Keratinocyte (primary cell): ENCODE results near the gene FBXL14. TPM values are rescaled to one million over a fixed set of nuclear protein-coding genes. Genes with fewer than 3 reads are reported as not detected.

ENCODE experiments used
- DNase-seq: peaks from one replicate; pipeline ENCODE4 v3.0.0-alpha.2; 2011; ENCODE audit warnings: low read depth, missing footprints, low spot score
- FAIRE-seq: peaks from 2 replicates; lab custom pipeline; 2011; peaks lifted over from hg19 to GRCh38; lab: Jason Lieb, UNC
- H2AFZ ChIP-seq: 2 replicates; pipeline ENCODE4 v1.6.0; 2012; ENCODE audit warnings: low read length, control low read depth, inconsistent platforms; ENCODE audit not compliant: control insufficient read depth
- H3K27ac ChIP-seq: 2 replicates; pipeline ENCODE4 v1.5.1; 2011; ENCODE audit warnings: low read length; ENCODE audit not compliant: control insufficient read depth, insufficient read depth
- H3K27me3 ChIP-seq: 3 replicates; pipeline ENCODE4 v1.6.0; 2011; ENCODE audit warnings: low read length; ENCODE audit not compliant: control insufficient read depth, insufficient read depth; ENCODE audit errors: extremely low read depth
- H3K36me3 ChIP-seq, 2 experiments: 2 replicates in 1 of 2; 3 replicates in 1 of 2; pipeline ENCODE4 v1.5.1; 2011; ENCODE audit warnings: low read length in 2 of 2, mild to moderate bottlenecking in 1 of 2; ENCODE audit not compliant: control insufficient read depth in 2 of 2, insufficient read depth in 2 of 2; ENCODE audit errors: extremely low read depth in 1 of 2
- H3K4me1 ChIP-seq: 3 replicates; pipeline ENCODE4 v1.5.1; 2011; ENCODE audit warnings: low read length; ENCODE audit not compliant: control insufficient read depth, insufficient read depth; ENCODE audit errors: extremely low read depth
- H3K4me2 ChIP-seq: 3 replicates; pipeline ENCODE4 v1.6.0; 2011; ENCODE audit warnings: low read depth, low read length; ENCODE audit not compliant: control insufficient read depth, insufficient read depth; ENCODE audit errors: extremely low read depth
- H3K4me3 ChIP-seq, 3 experiments: fragments of 200-600 bp in 1 of 3; sonication (generic) in 1 of 3; 2 replicates in 2 of 3; 3 replicates in 1 of 3; pipeline ENCODE4 v1.5.1; 2011 to 2016; ENCODE audit warnings: low read length in 3 of 3, mild to moderate bottlenecking in 3 of 3, control low read depth in 2 of 3, inconsistent platforms in 1 of 3, low read depth in 1 of 3, mixed read lengths in 1 of 3, mixed run types in 1 of 3, moderate library complexity in 1 of 3; ENCODE audit not compliant: control insufficient read depth in 2 of 3, insufficient read depth in 2 of 3; ENCODE audit errors: extremely low read depth in 1 of 3
- H3K79me2 ChIP-seq: 2 replicates; pipeline ENCODE4 v1.6.0; 2012; ENCODE audit warnings: low read length; ENCODE audit not compliant: control insufficient read depth, insufficient read depth
- H3K9ac ChIP-seq: 3 replicates; pipeline ENCODE4 v1.6.0; 2011; ENCODE audit warnings: low read length; ENCODE audit not compliant: control insufficient read depth, insufficient read depth; ENCODE audit errors: extremely low read depth
- H3K9me1 ChIP-seq: 3 replicates; pipeline ENCODE4 v1.6.0; 2011; ENCODE audit warnings: low read length; ENCODE audit not compliant: control insufficient read depth, insufficient read depth; ENCODE audit errors: extremely low read depth
- H3K9me3 ChIP-seq: 2 replicates; pipeline ENCODE4 v1.5.1; 2012; ENCODE audit warnings: low read depth, low read length; ENCODE audit not compliant: control insufficient read depth
- H4K20me1 ChIP-seq: 3 replicates; pipeline ENCODE4 v1.6.0; 2011; ENCODE audit warnings: low read length; ENCODE audit not compliant: control insufficient read depth, insufficient read depth; ENCODE audit errors: extremely low read depth
- EZH2 ChIP-seq: IDR thresholded peaks from one replicate; pipeline ENCODE4 v1.6.1; 2012; ENCODE audit warnings: inconsistent platforms, mild to moderate bottlenecking, low read length, moderate library complexity
- dilution Hi-C: fragments of 300-500 bp; cut with MboI; formaldehyde crosslinking; loops from one replicate; pipeline ENCODE4 v1.7.0; 2020; ENCODE audit warnings: low sequenced_read_pairs; ENCODE audit not compliant: extremely low pct_ligation_motif_present
- polyA plus RNA-seq, 5 experiments: library from polyadenylated mRNA; depleted of rRNA in 3 of 5; stranded (reverse) in 3 of 5; stranded (forward) in 1 of 5; unstranded in 1 of 5; fragments of >200 nt; gene quantifications; 1 replicate in 1 of 5; 2 replicates in 3 of 5; 3 replicates in 1 of 5; pipeline versions ENCODE4 v1.2.1 to v1.2.3, GENCODE V29; 2011 to 2012; ENCODE audit warnings: missing spikeins in 2 of 5, low read depth in 1 of 5, low replicate concordance in 1 of 5
- TF ChIP-seq, protein P1 (sequence below), 3 experiments: IDR thresholded peaks in 1 of 3; conservative IDR thresholded peaks in 1 of 3; optimal IDR thresholded peaks in 1 of 3; 2 replicates in 2 of 3; 3 replicates in 1 of 3; pipeline versions ENCODE3 to v1.5.1; 2011; ENCODE audit warnings: low read length in 3 of 3, mild to moderate bottlenecking in 3 of 3, moderate library complexity in 2 of 3, control low read depth in 1 of 3, inconsistent platforms in 1 of 3; ENCODE audit not compliant: insufficient read depth in 2 of 3; ENCODE audit errors: extremely low read depth in 1 of 3

FBXL14 gene
- polyA plus RNA-seq, 1 donor (not counting 4 experiments of a cell fraction or from before 2014, with no cell fraction given) = 1.8 TPM

DNA sequence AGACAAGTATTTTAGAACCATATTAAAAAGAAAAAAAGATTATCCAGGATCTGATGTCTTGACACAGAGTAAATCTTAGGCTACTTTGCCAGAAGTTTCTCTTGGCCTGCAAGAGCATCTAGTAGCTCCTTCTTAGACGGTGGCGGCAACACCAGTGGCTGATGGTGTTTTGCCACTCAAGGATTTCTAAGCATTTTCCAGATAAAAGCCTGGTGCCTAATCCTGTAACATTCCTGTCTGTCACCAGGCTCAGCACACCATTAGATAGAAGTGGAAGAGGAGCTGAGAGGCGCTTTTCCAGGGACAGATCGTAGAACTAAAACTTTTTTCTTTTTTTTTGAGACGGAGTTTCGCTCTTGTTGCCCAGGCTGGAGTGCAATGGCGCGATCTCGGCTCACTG lies 48.7 kb upstream of the FBXL14 start:
- Histone ChIP-seq H4K20me1 (no peaks in the 10 kb centered on the region), H3K4me1 (peaks cover 9% of the 10 kb centered on the region), H2AFZ (no peak overlapping the region), H3K27ac (no peak overlapping the region), H3K9me1 (peaks cover 2% of the 10 kb centered on the region), H3K27me3 (no peaks in the 10 kb centered on the region), H3K4me3 (no peak overlapping the region), H3K36me3 (peaks cover 2 to 4% of the 10 kb centered on the region in 2 experiments), H3K79me2 (no peaks in the 10 kb centered on the region), H3K9ac (no peak overlapping the region), H3K9me3 (no peaks in the 10 kb centered on the region), H3K4me2 (no peak overlapping the region)
- dilution Hi-C loops = no loop called here
- DNase-seq = no peak
- no peak for TF ChIP-seq EZH2
- TF ChIP-seq, protein P1, sequence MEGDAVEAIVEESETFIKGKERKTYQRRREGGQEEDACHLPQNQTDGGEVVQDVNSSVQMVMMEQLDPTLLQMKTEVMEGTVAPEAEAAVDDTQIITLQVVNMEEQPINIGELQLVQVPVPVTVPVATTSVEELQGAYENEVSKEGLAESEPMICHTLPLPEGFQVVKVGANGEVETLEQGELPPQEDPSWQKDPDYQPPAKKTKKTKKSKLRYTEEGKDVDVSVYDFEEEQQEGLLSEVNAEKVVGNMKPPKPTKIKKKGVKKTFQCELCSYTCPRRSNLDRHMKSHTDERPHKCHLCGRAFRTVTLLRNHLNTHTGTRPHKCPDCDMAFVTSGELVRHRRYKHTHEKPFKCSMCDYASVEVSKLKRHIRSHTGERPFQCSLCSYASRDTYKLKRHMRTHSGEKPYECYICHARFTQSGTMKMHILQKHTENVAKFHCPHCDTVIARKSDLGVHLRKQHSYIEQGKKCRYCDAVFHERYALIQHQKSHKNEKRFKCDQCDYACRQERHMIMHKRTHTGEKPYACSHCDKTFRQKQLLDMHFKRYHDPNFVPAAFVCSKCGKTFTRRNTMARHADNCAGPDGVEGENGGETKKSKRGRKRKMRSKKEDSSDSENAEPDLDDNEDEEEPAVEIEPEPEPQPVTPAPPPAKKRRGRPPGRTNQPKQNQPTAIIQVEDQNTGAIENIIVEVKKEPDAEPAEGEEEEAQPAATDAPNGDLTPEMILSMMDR (optimal IDR thresholded peaks at IDR 0.05 in 1 of 3, IDR thresholded peaks at IDR 0.05 in 1 of 3, conservative IDR thresholded peaks at IDR 0.05 in 1 of 3; ENCODE audit: extremely low read depth in 1 of 3, insufficient read depth in 2 of 3, low read length in 3 of 3) = no peak
- no peak for FAIRE-seq

DNA sequence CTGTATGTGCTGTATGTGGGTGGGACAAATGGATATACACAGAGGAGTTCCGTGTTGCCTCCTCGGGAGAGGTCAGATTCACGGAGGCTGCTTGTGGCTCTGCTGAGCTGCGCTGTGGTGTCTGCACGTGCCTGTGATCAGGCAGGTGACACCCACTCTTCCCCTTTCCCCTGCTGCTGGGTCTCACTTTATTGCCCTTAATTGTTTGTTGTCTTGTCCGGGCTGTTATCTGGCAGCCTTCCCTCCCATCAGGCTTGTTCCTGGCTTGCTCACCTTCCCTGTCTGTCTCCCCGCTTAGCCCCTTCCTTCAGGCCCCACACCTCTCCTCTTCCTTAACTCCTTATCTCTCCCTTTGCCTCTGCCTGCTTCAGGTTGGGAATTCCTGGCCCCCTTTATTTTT lies 48.1 kb upstream of the FBXL14 start:
- Histone ChIP-seq H3K79me2 (no peaks in the 10 kb centered on the region), H3K36me3 (peaks cover 2 to 4% of the 10 kb centered on the region in 2 experiments), H3K9ac (no peak overlapping the region), H3K4me3 (no peak overlapping the region), H3K4me2 (no peak overlapping the region), H2AFZ (no peak overlapping the region), H3K9me3 (no peaks in the 10 kb centered on the region), H4K20me1 (no peaks in the 10 kb centered on the region), H3K27ac (no peak overlapping the region), H3K4me1 (peaks cover 9% of the 10 kb centered on the region), H3K9me1 (peaks cover 2% of the 10 kb centered on the region), H3K27me3 (no peaks in the 10 kb centered on the region)
- DNase-seq (no peak), FAIRE-seq (no peak)
- dilution Hi-C loops = no loop called here
- TF ChIP-seq, protein P1 (optimal IDR thresholded peaks at IDR 0.05 in 1 of 3, IDR thresholded peaks at IDR 0.05 in 1 of 3, conservative IDR thresholded peaks at IDR 0.05 in 1 of 3; ENCODE audit: extremely low read depth in 1 of 3, insufficient read depth in 2 of 3, low read length in 3 of 3) = no peak
- no peak for TF ChIP-seq EZH2
